Upper lobe of right lung (tissue), 1 donor: ENCODE results near the gene ZNF416. TPM values are rescaled to one million over a fixed set of nuclear protein-coding genes. Genes with fewer than 3 reads are reported as not detected.
A peak's percentile ranks its signal among the peaks of the same experiment; 100 is the strongest.

Experiments
- ATAC-seq: fragments of 200-7000 bp; cut with Tn5 transposase; one replicate; pipeline ENCODE4 v1.9.1; 2020; ENCODE audit warnings: mild to moderate bottlenecking, moderate library complexity
- DNase-seq: peaks from one replicate; pipeline ENCODE4 v3.0.0-alpha.2; 2020
- H3K27ac ChIP-seq: fragments of 200-600 bp; one replicate; pipeline ENCODE4 v1.8.0; 2022
- H3K27me3 ChIP-seq: fragments of 200-600 bp; one replicate; pipeline ENCODE4 v1.8.0; 2022; ENCODE audit warnings: mild to moderate bottlenecking
- H3K36me3 ChIP-seq: fragments of 200-600 bp; one replicate; pipeline ENCODE4 v1.8.0; 2022
- H3K4me1 ChIP-seq: fragments of 200-600 bp; one replicate; pipeline ENCODE4 v1.8.0; 2022
- H3K4me3 ChIP-seq: fragments of 200-600 bp; one replicate; pipeline ENCODE4 v1.8.0; 2022; ENCODE audit warnings: mild to moderate bottlenecking
- H3K9me3 ChIP-seq: fragments of 200-600 bp; one replicate; pipeline ENCODE4 v1.8.0; 2022
- intact Hi-C: fragments of 100-400 bp; cut with DNase I; formaldehyde crosslinking; loops from one replicate; pipeline ENCODE4 v1.11.0; 2022
- total RNA-seq: library from RNA; stranded (reverse); fragmentation: NEBNext Ultra II Directional; extraction: Animal tissue kit (Norgen Biotek cat#: 25700); gene quantifications from one replicate; pipeline ENCODE4 v1.2.1, GENCODE V29; 2021
- TF ChIP-seq, protein P1 (sequence below): fragments of 200-600 bp; IDR thresholded peaks from one replicate; pipeline ENCODE4 v1.8.0; 2022; ENCODE audit warnings: antibody characterized with exemption
- donor health status: DM: no; HTN: yes; CAD: no; lungs with severe emphysema.

ZNF416 gene
- total RNA-seq, 1 donor from 2014 or later: 5.6 TPM

GRCh38 chr19:57558525-57558924, 20.2 kb downstream of the ZNF416 start:
- no peaks in the 10 kb centered on the region for H3K9me3 ChIP-seq
- ATAC-seq (no peak), DNase-seq (no peak)
- H3K27ac ChIP-seq: no peak overlapping the region
- H3K27me3 ChIP-seq: no peaks in the 10 kb centered on the region
- H3K4me1 ChIP-seq: peaks cover 17% of the 10 kb centered on the region
- intact Hi-C loops: no loop called here
- peak overlapping the region; percentile 90 for H3K4me3 ChIP-seq
- TF ChIP-seq, protein P1, sequence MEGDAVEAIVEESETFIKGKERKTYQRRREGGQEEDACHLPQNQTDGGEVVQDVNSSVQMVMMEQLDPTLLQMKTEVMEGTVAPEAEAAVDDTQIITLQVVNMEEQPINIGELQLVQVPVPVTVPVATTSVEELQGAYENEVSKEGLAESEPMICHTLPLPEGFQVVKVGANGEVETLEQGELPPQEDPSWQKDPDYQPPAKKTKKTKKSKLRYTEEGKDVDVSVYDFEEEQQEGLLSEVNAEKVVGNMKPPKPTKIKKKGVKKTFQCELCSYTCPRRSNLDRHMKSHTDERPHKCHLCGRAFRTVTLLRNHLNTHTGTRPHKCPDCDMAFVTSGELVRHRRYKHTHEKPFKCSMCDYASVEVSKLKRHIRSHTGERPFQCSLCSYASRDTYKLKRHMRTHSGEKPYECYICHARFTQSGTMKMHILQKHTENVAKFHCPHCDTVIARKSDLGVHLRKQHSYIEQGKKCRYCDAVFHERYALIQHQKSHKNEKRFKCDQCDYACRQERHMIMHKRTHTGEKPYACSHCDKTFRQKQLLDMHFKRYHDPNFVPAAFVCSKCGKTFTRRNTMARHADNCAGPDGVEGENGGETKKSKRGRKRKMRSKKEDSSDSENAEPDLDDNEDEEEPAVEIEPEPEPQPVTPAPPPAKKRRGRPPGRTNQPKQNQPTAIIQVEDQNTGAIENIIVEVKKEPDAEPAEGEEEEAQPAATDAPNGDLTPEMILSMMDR: no peak
- peaks cover 18% of the 10 kb centered on the region for H3K36me3 ChIP-seq

DNA sequence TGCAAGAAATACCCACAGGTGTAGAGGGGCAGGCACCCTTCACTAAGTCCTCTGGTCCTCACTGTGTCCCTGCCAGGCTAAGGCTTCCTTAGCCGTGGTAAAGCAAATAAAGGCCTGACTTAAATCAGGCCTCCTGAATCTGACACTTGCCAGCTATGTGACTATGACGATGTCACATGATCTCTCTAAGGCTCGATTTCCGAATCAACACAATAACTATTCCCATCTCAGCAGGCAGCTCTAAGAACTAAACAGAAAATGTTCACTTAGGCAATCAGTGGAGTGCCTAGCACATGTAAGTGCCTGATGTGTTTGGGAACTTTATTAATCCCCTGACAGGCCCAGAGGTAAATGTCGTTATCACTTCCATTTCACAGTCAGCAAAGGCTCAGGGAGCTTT, 21.1 kb downstream of the ZNF416 start:
- H3K27ac ChIP-seq: no peak overlapping the region
- TF ChIP-seq, protein P1: no peak
- intact Hi-C loops: no loop called here
- no peak for ATAC-seq
- no peak for DNase-seq
- no peaks in the 10 kb centered on the region for H3K27me3 ChIP-seq
- peaks cover 17% of the 10 kb centered on the region for H3K4me1 ChIP-seq
- no peaks in the 10 kb centered on the region for H3K9me3 ChIP-seq
- no peak overlapping the region for H3K4me3 ChIP-seq
- peaks cover 27% of the 10 kb centered on the region for H3K36me3 ChIP-seq

DNA sequence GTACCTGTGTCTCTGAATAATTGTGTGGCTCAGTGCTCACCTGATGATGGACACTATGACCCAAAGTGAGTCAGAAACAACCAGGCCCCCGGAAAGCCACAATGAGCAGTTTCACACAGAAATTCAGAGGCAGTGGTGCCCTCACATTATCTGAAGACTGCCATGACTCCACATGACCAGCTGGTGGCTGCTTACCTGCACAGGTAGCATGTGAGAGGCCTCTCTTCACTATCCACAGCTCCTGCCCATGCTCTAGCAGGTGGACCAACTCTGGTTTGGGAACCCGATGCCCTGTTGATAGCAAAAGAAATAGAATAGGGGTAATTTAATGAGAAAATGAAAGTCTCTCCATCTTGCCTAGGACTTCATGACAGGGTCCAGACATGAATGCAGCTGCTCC, 26.3 kb downstream of the ZNF416 start:
- Histone ChIP-seq H3K4me3 (no peak overlapping the region), H3K36me3 (peaks cover 67% of the 10 kb centered on the region), H3K9me3 (peaks cover 38% of the 10 kb centered on the region), H3K4me1 (no peaks in the 10 kb centered on the region), H3K27ac (no peak overlapping the region), H3K27me3 (no peaks in the 10 kb centered on the region)
- intact Hi-C loops: no loop called here
- DNase-seq (no peak), ATAC-seq (no peak)
- TF ChIP-seq, protein P1: no peak

DNA sequence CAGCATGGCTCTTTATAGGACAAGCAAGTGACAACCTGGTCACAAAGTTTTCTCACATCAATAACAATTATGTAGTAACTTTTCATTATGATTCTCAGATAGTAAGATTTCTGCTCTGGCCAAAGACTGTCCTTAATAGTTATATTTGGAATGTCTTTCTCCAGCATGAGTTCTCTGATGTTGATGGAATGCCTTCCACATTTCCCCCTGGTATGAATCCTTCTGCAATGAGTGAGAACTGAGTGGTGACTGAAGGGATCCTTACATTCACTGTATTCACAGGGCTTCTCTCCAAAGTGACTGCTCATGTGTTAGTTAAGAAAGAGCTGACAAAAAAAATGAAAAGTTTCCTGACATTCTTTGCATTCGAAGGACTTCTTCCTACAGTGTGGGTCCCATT, 32.2 kb downstream of the ZNF416 start:
- ATAC-seq: no peak
- H3K4me1 ChIP-seq: no peaks in the 10 kb centered on the region
- H3K27ac ChIP-seq: no peak overlapping the region
- TF ChIP-seq, protein P1: no peak
- H3K4me3 ChIP-seq: no peak overlapping the region
- peaks cover 91% of the 10 kb centered on the region for H3K9me3 ChIP-seq
- no peaks in the 10 kb centered on the region for H3K27me3 ChIP-seq
- H3K36me3 ChIP-seq: peaks cover 46% of the 10 kb centered on the region
- intact Hi-C loops: no loop called here
- no peak for DNase-seq

DNA sequence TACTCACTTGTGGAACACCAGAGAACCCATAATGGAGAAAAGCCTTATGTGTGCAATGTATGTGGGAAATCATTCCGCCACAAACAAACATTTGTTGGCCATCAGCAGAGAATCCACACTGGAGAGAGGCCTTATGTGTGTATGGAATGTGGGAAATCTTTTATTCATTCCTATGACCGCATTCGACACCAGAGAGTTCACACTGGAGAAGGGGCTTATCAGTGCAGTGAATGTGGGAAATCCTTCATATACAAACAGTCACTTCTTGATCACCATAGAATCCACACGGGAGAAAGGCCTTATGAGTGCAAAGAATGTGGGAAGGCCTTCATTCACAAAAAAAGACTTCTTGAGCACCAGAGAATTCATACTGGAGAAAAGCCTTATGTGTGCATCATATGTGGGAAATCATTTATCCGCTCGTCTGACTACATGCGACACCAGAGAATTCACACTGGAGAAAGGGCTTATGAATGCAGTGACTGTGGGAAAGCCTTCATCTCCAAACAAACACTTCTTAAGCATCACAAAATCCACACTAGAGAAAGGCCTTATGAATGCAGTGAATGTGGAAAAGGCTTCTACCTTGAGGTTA, 40.7 kb downstream of the ZNF416 start:
- Histone ChIP-seq H3K27ac (no peak overlapping the region), H3K4me3 (no peak overlapping the region), H3K9me3 (peaks cover 100% of the 10 kb centered on the region), H3K4me1 (no peaks in the 10 kb centered on the region), H3K36me3 (peaks cover 37% of the 10 kb centered on the region), H3K27me3 (no peaks in the 10 kb centered on the region)
- ATAC-seq (no peak), DNase-seq (no peak)
- TF ChIP-seq, protein P1: no peak
- intact Hi-C loops: no loop called here
